ENCODE data around the gene ERCC6L. TPM values are rescaled to one million over a fixed set of nuclear protein-coding genes. Genes with fewer than 3 reads are reported as not detected.
"Not testable (repeated sequence)": the region's sequence is repeated elsewhere in the genome, so short reads cannot be mapped to it uniquely, and the experiment has no call there.

Gene ERCC6L
- total RNA-seq, 1 donor from 2014 or later, result 0.08 TPM

DNA sequence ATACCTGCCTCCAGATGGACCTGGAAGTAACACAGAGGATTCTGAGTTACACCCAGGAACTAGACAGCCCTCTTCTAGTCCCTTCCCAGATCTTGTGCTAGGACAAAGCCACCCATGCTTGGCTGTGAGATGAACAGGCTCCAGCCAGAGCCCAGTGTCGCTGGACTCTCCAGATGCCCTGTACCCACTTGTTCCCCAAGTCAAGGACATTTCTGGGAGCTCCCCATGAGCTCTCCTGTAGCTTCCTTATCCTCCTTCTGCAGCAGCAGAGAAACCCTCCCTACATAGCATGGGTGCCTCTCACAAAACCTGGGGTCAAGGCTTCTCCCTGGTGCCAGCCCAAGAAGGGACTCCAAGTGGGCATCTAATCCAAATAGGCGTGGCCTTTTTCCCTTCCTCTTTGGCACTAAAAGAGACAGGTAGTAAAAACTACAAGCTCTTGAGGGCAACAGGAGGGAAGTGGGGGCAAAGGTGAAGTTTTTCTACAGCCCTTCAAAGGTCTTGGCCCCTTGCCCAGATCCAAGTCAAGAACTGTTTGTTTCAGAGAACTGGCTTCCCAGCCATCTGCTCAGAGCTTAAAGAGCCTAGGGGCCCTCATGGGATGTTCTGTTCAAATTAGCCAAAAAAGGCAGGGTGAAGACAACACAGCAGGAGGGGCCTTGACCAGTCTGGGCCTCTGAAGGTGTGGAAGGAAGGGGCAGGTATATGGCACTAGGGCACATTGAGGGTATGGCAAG is 8.5 kb upstream of the ERCC6L start:
- DNase-seq (ENCODE audit: low spot score) (no peak), ATAC-seq (peak; percentile 22)

DNA sequence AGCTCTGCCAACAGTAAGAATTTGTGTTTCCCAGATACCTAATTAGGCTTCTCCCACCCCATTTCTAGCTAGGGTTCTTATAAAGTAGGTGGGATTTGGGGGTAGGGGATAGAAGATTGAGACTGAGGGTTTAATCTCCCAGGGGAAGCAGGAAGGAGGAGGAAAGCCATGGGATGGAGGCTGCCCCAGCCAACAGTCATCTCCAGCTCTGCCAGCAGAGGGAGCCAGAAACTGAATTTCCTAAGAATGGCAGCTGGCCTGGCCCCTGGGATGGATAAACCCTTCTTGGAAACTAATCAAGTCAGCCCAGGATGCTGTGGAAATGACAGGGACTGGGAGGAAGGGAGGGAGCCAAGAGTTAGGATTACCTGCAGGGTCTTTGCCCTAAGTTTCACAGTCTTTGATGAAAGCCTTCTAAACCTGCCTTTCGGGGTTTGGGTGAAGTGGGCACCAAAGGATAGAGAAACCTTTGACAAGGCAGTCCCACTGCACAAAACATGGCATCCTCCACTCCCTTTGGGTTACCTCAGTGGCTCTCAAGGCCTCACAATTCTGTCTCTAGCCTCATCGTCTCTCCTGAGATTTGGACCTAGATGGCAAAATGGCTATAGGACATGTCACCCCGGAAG is 6.7 kb upstream of the ERCC6L start:
- ATAC-seq, result peak; percentile 91
- peak; percentile 48 for DNase-seq (ENCODE audit: low spot score)

DNA sequence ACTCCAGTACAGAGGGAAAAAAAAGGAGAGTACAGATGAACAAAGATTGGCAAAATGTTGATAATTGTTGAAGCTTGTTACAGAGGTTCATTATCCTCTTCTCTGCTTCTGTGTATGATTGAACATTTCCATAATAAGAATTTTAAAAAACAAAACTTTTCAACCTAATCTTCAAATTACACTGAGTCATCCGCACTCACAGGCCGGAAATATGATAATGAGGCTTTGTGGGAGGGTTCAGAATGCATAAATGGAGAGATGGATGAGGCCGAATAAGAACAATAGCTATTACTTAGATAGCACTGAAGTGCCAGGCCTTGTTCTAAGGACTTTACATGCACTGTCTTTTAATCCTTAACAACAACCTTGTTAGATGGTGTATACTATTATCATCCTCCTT is 4.6 kb upstream of the ERCC6L start:
- no peak for ATAC-seq
- DNase-seq (ENCODE audit: low spot score), result no peak

DNA sequence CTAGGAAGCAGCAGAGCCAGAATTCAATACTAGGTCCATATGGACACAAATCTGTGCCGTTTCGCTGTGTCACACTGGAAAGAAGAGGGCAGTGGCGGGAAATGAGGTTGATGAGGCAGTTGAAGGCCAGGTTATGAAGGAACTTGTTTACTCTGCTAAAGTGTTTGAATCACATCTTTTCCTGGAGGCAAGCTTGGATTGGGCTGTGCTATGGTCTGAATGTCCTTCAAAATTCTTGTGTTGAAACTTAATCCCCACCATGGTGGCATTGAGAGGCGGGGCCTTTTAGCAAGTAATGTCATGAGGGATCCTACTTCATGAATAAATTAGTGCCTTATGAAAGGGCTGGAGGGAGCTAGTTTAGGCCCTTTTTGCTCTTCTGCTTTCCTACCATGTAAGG is 2.1 kb upstream of the ERCC6L start:
- ATAC-seq (no peak), DNase-seq (ENCODE audit: low spot score) (no peak)

DNA sequence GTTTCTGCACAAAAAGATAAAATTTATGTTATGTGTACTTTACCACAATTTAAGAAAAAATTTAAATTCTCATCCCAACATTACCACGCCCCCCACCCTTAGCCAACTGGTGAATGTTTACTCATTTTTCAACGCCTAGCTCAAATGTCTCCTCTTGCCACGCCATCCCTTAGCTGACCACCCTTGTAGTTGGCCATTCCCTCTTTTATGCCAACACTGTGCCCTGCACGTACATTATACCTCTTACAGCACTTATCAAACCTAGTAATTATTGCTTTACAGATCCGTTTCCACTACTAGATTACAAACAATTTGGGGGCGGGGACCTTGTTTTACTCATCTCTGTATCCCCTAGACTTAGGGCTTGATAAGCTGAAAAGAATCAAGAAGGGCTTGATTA is 644 bp downstream of the ERCC6L start:
- no peak for DNase-seq (ENCODE audit: low spot score)
- no peak for ATAC-seq

DNA sequence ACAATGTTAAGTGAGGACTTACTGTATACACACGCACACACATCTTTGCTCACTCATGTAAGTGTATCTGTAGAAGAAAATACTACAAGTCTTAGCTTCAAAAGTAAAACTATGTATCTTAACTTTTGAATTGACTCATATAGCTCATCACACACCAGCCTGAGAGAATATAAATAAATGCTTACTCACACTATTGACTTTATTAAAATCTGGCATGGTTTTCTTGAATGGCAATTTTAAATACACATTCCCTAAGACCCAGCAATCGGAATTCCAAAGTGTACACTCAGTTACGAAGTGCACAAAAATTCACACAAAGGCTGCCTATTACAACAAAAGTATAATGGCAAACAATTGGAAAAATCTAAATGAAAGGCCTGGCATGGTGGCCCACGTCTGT is 2.0 kb downstream of the ERCC6L start:
- DNase-seq (ENCODE audit: low spot score), result no peak

DNA sequence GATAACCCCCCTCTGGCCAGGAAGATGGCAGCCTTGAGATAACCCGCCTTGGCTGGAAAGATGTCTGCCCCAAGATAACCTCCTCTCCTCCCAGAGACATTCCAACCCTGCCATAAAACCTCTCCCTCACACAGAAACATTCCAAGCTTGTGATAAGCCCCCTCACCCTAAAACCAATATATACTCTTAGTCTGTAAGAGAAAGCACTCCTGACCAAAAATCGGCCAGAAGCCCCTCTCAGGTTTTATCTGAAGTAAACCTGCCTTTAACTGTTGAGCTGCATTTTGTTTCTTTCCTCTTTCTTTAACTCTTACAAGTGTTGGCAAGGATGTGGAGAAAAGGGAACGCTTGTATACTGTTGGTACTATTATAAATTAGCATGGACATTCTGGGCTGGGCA is 8.5 kb downstream of the ERCC6L start:
- ATAC-seq, result no peak
- DNase-seq (ENCODE audit: low spot score), result no peak

More for the DNA sequence above, 2.0 kb downstream of the ERCC6L start:
- ATAC-seq, result no peak

DNA sequence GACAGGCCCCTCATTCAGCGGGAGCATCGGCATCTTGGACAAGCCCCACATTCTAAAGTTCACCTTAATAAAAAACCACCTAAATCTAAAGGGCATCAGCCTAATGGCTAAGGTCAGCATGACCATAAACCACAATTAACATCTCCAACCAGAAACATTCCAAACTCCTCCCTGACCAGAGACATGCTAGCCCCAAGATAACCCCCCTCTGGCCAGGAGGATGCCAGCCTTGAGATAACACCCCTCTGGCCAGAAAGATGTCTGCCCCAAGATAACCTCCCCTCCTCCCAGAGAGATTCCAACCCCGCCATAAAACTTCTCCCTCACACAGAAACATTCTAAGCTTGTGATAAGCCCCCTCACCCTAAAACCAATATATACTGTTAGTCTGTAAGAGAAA is 18.5 kb downstream of the ERCC6L start:
- not testable (repeated sequence) for DNase-seq (ENCODE audit: low spot score); ATAC-seq

DNA sequence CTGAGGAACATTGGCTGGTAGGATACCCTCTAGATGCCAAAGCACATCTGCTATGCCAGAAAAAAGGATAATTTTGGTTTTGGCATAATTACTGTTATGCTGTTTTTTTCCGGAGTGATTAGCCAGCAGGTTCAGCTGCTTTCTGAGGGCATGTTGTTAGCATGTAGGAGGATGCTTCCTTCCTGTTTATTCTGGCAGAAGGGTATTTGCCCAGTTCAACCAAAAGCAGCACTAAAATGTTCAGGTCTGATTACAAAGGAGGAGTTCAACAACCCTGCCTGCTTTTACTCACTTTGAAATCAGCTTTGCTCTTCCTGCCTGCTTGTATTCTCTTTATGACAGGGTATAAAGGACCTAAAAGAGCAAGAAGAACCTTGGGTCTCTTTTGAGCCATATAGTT is 21.9 kb downstream of the ERCC6L start:
- no peak for DNase-seq (ENCODE audit: low spot score)
- ATAC-seq, result peak; percentile 65

DNA sequence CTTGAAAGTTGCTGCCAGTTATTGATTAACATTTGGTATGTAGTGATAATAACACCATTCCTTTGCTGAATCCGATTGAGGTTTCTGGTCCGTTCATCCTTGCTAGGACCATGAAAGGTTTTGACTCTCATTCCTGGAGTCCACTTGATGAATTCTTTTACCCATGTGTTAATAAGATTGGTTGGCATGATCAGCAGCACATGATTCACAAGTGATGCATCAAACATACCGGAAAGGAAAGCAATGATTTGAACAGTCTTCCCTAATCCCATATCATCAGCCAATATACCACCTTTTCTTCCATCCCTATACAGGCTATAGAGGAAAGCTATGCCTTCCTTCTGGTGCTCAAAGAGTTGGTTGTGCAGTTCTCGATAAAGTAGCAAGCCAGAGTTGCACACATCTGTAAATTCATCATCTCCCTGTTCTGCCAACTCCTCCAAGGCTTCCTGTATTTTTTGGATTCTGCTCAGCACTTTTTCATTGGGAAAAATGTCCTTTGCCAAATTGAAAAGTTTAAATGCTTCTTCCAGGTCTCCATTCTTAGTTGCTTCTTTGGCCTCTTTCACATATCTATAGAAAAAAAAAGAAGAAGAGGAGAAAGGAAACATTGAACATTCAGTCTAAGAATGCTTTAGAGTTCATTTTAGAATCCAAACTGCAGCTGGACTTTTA is 30.6 kb downstream of the ERCC6L start:
- DNase-seq (ENCODE audit: low spot score), result no peak

DNA sequence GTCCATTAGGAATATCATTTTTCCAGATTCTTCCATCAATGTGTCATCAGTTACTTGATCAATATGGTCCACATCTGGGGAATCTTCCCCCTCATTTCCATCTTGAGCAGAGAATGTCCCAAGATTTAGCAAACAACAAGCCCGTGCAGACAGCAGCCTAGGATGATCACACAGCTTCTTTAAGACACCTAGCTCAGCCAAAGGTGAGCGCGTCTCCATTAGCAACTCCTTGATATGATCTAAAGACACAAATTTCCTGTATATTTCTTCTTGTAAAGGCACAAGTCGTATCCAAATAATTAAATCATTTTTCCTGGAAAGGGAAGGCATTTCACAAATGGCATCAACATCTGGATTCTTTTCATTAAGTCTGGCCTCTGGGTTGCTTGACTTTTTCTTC is 31.5 kb downstream of the ERCC6L start:
- DNase-seq (ENCODE audit: low spot score) (no peak), ATAC-seq (no peak)

More for the DNA sequence above, 30.6 kb downstream of the ERCC6L start:
- ATAC-seq, result no peak

DNA sequence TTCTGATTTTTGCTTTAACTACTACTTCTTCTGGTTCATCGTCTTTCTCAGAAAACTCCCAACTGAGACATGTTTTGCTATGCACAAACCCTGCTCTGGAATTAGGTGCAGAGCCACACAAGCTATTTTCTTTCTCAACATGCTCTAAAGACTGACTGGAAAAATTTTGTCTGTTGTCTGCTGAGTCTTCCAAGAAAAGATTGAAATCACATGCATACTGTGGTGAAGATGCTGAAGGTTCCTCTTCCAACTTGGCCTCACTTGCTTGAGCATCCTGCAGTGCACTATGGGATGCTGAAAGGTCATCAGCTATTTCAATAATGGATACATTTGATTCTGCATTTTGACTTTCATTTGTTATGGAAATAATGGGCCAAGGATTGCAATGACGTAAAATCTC is 33.1 kb downstream of the ERCC6L start:
- no peak for DNase-seq (ENCODE audit: low spot score)
- ATAC-seq, result no peak

DNA sequence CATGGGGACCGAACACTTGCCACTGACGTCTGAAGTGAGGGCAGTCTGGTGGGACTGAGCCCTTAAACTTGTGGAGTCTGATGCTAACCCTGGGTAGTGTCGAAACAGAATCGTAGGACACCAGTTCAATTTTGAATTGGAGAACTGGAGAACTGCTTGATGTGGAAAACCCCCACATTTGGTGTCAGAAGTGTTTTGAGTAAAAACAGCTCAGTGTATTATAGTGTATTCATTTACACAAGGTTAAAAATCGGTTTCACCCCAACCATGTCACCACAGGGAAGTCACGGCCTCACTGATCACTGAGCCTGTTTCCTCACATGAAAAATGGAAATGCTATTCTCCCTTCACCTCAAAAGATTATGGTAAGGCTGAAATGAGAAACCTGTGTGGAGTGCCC is 35.4 kb downstream of the ERCC6L start:
- DNase-seq (ENCODE audit: low spot score) (no peak), ATAC-seq (no peak)

DNA sequence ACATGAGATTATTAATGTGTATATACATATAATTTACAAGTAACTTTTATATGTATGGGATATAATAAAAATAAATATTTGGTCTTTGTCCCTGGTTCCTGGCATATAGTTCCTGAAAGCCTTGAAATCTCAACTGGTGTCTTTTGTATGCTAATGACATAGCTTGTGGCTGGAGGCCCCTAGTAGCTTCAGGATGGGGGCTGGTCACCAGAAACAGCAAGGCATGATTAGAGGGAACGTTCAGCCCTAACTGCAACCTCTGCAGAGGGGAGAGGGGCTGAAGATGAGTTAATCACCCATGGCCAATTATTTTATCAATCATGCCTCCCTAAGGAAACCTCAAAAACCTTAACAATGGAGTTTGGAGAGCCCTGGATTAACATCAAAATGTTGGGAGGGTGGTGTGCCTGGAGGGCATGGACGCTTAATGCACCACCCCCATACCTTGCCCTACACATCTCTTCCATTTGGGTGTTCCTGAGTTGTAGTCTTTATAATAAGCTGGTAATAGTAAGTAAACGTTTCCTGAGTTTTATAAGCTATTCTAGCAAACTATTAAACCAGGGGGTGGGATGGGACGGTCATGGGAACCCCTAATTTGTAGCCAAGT is 35.9 kb downstream of the ERCC6L start:
- ATAC-seq (no peak), DNase-seq (ENCODE audit: low spot score) (no peak)

DNA sequence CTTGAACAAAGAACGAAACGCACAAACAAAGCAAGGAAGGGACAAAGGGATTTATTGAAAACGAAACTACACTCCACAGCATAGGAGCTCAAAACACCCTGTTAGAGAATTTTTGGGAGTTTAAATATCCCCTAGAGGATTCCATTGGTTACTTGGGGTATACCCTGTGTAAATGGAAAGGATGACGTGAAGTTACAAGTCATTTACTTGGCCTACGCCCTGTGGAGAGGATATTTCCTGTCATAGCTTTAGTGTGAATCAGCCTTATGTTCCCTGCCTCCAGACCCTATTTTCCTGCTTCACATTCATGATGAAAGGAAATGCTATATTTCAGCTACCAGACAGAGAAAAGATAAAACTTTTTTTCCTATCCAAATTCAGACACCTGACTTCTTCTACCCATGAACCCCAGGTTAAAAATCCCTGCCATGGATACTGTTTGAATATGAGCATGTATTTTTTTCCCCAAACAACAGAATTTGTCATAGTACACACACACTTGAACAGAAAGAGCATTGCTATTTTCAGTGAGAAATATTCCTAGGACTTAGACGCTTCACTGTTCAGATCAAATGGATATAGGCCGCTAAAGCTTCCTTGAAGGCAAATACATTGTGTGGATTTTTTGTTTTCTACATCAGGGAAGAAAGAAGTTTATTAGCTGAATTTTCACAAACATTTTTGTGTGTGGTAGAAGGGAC is 36.8 kb downstream of the ERCC6L start:
- no peak for DNase-seq (ENCODE audit: low spot score)
- no peak for ATAC-seq

DNA sequence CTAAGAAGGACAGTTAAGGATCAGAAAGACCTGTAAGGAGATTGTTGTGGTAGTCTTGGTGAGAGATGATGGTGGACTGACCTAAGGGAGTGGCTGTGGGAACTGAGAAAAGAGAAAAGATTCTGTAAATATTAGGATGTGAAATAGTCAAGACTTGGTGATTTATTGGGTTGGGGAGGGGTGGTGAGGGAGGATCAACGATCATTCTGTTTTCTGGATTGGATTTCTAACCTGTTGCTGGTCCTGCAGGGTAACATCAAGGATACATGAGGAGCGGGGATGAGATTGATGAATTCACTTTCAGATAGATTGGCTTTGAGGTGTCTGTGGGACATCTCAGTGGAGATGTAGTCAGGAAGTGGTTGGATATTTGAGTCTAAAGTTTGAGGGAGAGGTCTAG is 55.9 kb downstream of the ERCC6L start:
- DNase-seq (ENCODE audit: low spot score), result no peak
- ATAC-seq, result no peak

DNA sequence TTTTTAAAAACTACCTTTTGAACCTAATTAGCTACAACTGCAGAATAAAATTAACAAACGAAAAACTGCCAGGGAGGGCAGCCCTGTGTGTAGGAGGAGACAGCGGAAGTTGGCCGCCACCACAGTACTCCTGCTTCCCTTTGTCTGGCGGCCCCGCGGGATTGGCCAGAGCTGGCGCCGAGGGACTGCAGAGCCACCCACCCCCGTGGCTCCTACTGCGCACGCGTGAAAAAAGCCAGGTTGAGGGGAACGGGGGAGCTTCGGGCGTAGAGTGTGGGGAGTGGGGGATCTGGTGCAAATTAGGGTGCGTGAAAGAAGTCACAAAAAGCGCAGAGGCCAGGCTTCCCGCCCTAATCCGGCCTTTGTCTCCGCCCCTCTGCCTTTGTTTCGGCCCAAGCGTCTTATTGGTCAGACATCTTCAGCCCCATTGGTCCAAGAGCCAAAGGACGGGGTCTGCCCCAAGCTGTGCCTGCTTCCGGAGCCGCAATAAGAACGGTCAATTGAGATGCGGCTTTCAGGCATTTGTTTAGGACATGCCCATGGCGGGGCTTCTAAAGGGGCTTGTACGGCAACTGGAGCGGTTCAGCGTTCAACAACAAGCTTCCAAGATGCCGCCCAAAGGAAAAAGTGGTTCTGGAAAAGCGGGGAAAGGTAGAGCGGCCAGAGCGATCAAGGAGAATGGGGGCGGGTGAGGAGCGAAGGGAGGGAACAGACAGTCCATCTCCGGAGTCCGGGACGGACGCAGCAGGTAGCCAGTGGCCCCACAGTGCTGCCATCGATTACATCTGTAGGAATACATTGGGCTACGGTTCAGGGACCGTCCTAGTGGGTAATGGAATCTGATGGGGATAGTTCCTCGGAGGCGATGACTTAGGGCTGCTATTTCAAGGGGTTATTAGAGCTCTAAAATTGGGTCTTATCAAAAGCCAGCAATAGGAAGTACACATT is 57.4 kb downstream of the ERCC6L start, which contains the start of gene PIN4:
TSS of gene PIN4 (plus strand) at position 580 of the 948 bp plus-strand sequence. CDS start at position 609, 29 bp downstream.
- ATAC-seq, result peak; percentile 98
- DNase-seq (ENCODE audit: low spot score), result peak; percentile 92

DNA sequence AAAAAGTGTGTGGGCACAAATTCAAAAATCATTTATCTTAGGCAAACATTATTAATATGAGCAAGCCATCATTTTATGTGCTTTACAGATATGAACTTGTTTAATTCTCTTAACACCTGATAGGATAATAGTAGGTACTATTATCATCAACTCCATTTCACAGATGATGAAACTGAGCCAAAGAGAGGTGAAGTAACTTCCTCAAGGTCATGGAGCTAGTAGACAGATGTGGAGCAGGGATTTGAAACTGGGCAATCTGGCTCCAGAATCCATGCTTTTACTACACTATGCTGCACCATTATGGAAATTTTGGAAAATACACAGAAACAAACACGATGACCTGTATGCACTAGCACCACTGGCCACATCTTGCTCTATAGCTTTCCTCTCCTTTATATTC is 58.3 kb downstream of the ERCC6L start:
- DNase-seq (ENCODE audit: low spot score) (no peak), ATAC-seq (no peak)

DNA sequence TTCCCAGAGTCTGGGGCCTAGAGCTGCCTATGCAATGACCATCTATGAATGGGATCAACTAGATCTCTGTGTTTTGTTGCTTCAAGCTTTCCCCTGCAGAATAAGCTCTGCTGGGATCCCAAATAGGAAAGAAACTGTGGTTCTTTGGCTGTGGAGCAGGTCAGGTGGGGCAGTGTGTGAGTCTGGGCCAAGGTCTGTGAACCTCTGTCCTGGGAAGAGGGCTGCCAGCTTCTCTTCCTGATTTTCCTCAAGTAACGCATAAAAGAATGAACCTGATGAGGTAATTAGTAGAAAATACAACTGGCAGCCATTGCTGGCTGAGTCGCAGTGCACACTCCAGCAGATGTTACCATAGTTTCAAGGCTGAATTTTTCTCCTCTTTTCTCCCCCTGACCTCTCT is 61.8 kb downstream of the ERCC6L start:
- DNase-seq (ENCODE audit: low spot score) (no peak), ATAC-seq (no peak)

DNA sequence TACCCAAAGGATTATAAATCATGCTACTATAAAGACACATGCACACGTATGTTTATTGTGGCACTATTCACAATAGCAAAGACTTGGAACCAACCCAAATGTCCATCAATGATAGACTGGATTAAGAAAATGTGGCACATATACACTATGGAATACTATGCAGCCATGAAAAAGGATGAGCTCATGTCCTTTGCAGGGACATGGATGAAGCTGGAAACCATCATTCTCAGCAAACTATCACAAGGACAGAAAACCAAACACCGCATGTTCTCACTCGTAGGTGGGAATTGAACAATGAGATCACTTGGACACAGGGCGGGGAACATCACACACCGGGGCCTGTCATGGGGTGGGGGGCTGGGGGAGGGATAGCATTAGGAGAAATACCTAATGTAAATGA is 62.5 kb downstream of the ERCC6L start:
- DNase-seq (ENCODE audit: low spot score); ATAC-seq: not testable (repeated sequence)
